Lung (tissue), 12 donors: Measurements from ENCODE around the gene RGPD8. TPM values are rescaled to one million over a fixed set of nuclear protein-coding genes. Genes with fewer than 3 reads are reported as not detected.

Experiments
- ATAC-seq: fragments of 200-7000 bp; cut with Tn5 transposase; one replicate; pipeline ENCODE4 v1.9.1; 2020; ENCODE audit warnings: moderate number of reproducible peaks; ENCODE audit not compliant: insufficient read depth, low FRiP score
- DNase-seq, 3 donors: peaks; one replicate each; pipeline ENCODE4 v3.0.0-alpha.2; 2013 to 2017
- H3K27ac ChIP-seq, 2 donors: one replicate each; pipeline ENCODE4 v1.5.1; 2013; ENCODE audit warnings: mild to moderate bottlenecking in 2 of 2, moderate library complexity in 2 of 2, control low read depth in 1 of 2, inconsistent platforms in 1 of 2, low read depth in 1 of 2, low read length in 1 of 2
- H3K27me3 ChIP-seq, 3 donors: one replicate each; pipeline ENCODE4 v1.5.1; 2013; ENCODE audit warnings: low read length in 2 of 3; ENCODE audit not compliant: control insufficient read depth in 3 of 3, insufficient read depth in 3 of 3
- H3K36me3 ChIP-seq, 4 donors: one replicate each; pipeline ENCODE4 v1.5.1; 2013; ENCODE audit warnings: low read length in 4 of 4, mild to moderate bottlenecking in 1 of 4, moderate library complexity in 1 of 4; ENCODE audit not compliant: control insufficient read depth in 4 of 4, insufficient read depth in 4 of 4
- H3K4me1 ChIP-seq, 5 donors: one replicate each; pipeline ENCODE4 v1.5.1; 2013; ENCODE audit warnings: low read length in 5 of 5, mild to moderate bottlenecking in 2 of 5, moderate library complexity in 1 of 5; ENCODE audit not compliant: control insufficient read depth in 5 of 5, insufficient read depth in 5 of 5
- H3K4me3 ChIP-seq: one replicate; pipeline ENCODE4 v1.5.1; 2013; ENCODE audit warnings: mild to moderate bottlenecking, control low read depth, moderate library complexity
- H3K9ac ChIP-seq, 2 donors: one replicate each; pipeline ENCODE4 v1.5.1; 2013; ENCODE audit warnings: low read length in 2 of 2, control low read depth in 1 of 2; ENCODE audit not compliant: insufficient read depth in 1 of 2
- H3K9me3 ChIP-seq, 4 donors: one replicate each; pipeline ENCODE4 v1.5.1; 2013; ENCODE audit warnings: low read length in 3 of 4, mild to moderate bottlenecking in 1 of 4, moderate library complexity in 1 of 4; ENCODE audit not compliant: control insufficient read depth in 4 of 4, insufficient read depth in 3 of 4
- CTCF ChIP-seq: IDR thresholded peaks from 2 replicates; pipeline ENCODE4 v1.5.1; 2012; ENCODE audit warnings: mild to moderate bottlenecking; ENCODE audit errors: control extremely low read depth, extremely low read depth
- WGBS, 2 donors: extraction: QIAGEN DNeasy Blood & Tissue Kit; methylation state at CpG; one replicate each; pipeline ENCODE4 v1.1.7; 2013; 5-methylcytosine and 5-hydroxymethylcytosine counted together
- polyA plus RNA-seq, 2 donors: library from polyadenylated mRNA; stranded (reverse); fragments of 200-250 nt; gene quantifications; one replicate each; pipeline ENCODE4 v1.2.1, GENCODE V29; 2013
- total RNA-seq, 2 donors: library from RNA; depleted of rRNA in 1 of 2; stranded (reverse); fragments of >200 nt in 1 of 2; gene quantifications; one replicate each; pipeline ENCODE4 v1.2.1, GENCODE V29; 2014 to 2021
- donor health status: control.
- donor health status: control.
- donor health status: Bipolar disorder and iron deficiency.
- donor health status: healthy.
- donor health status: DM: yes; HTN: yes; CAD: no.

The RGPD8 gene
- total and polyA plus RNA-seq, 4 donors: 0.81 to 51.1 (median 6.1) TPM

DNA sequence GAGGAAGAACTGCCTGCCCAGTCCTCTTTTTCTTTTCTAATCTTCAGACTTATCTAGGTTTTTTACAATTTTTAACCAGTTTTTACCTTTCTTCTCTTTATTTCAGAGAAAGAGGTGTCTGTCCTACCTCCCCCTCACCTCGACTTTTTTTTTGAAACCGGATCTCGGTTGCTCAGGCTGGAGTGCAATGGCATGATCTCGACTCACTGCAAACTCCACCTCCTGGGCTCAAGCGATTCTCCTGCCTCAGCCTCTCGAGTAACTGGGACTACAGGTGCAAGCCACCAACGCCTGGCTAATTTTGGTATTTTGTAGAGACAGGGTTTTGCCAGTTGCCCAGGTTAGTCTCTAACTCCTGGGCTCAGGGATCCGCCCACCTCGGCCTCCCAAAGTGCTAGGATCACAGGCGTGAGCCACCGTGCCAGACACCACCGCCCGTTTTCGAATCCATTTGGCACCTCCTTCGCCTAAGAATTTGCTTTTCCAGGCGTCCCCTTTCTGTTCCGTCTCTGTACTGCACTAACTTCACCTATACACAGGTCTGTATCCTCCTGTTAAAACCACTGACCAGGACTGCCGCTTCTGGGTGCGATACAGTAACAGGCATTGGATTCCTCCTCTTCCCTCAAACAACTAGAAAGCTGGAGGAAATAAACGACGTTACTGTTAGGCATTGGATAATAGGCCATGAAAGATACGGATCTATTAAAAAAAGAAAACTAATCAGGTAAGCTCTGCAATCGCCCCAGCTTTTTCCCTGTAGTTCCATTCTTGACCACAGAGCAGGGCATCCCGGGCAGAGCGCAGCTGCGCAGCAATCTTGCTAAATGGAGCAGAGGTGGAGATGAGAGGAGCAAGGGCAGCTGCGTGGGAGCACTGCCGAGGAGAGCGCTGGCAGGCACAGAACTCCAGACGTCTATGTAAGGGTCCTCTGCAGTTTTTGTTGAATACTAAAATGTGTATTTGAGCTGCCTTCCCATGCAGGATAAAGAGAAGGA, 88.1 kb downstream of the RGPD8 start:
- no peak for ATAC-seq
- H3K27me3 ChIP-seq: no peaks in the 10 kb centered on the region
- no peak overlapping the region for H3K4me3 ChIP-seq
- H3K27ac ChIP-seq: no peak overlapping the region
- no peak overlapping the region for H3K9ac ChIP-seq
- H3K9me3 ChIP-seq: no peaks in the 10 kb centered on the region
- TF ChIP-seq CTCF: no peak
- WGBS, 2 donors: 92 to 94% methylated on average over 30 of the region's 30 CpGs
- H3K36me3 ChIP-seq: no peaks in the 10 kb centered on the region
- no peaks in the 10 kb centered on the region for H3K4me1 ChIP-seq
- DNase-seq: no peak

- H3K9ac ChIP-seq: no peak overlapping the region
- H3K4me3 ChIP-seq: no peak overlapping the region
- H3K27ac ChIP-seq: no peak overlapping the region
- TF ChIP-seq CTCF: no peak
- H3K9me3 ChIP-seq: no peaks in the 10 kb centered on the region
- 38 to 56% methylated on average over 1 of the region's 1 CpG for WGBS, 2 donors
- H3K27me3 ChIP-seq: no peaks in the 10 kb centered on the region
- H3K4me1 ChIP-seq: no peaks in the 10 kb centered on the region
- ATAC-seq (no peak), DNase-seq (peak in 1 of 3 donors; percentile 6)
- H3K36me3 ChIP-seq: no peaks in the 10 kb centered on the region
These were observed 89.4 kb downstream of the RGPD8 start for GRCh38 chr2:112343827-112344585.

DNA sequence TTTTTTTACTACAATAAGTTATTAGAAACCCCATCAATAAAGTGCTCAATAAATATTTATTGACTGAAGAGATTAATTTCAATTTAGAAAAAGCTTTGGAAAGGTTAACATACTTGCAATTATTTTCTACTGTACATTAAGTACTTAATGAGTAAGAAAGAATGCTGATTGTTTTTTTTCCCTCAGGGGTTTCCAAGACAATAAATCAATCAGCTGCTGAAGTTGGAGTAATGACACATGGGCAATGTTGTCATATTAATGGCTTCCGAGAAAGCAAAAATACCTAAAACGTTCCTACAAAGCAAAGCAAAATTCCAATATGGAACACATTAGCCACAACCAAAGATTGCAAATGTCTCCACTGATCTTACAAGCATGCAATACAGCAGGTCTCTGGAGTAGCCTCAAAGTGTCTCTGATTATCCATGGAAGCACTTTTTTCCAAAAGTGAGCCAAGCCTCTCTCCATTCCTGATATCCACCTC, 91.3 kb downstream of the RGPD8 start:
- no peak for TF ChIP-seq CTCF

More for the DNA sequence above, 91.3 kb downstream of the RGPD8 start:
- Histone ChIP-seq H3K27me3 (no peaks in the 10 kb centered on the region), H3K36me3 (no peaks in the 10 kb centered on the region), H3K9me3 (no peaks in the 10 kb centered on the region), H3K4me3 (no peak overlapping the region), H3K9ac (no peak overlapping the region), H3K4me1 (no peaks in the 10 kb centered on the region), H3K27ac (no peak overlapping the region)
- no peak for DNase-seq
- 81 to 93% methylated on average over 2 of the region's 2 CpGs for WGBS, 2 donors
- ATAC-seq: no peak
